WTC11 (cell line): ENCODE results near the gene CCDC152. TPM values are rescaled to one million over a fixed set of nuclear protein-coding genes. Genes with fewer than 3 reads are reported as not detected.

Source experiments
- ATAC-seq: fragments of 200-7000 bp; cut with Tn5 transposase; 2 replicates; pipeline ENCODE4 v1.10.0; 2021; ENCODE audit warnings: mild to moderate bottlenecking, moderate library complexity
- CTCF ChIA-PET: fragments of 300-600 bp; sonication (Branson Sonifier 250); formaldehyde crosslinking; loops from one replicate; lab custom pipeline; 2021; ENCODE audit warnings: antibody characterized with exemption; lab: Charles Lee
- POLR2A ChIA-PET: fragments of 350-600 bp; sonication (Branson Sonifier 250); formaldehyde crosslinking; loops from one replicate; lab custom pipeline; 2021; ENCODE audit warnings: antibody characterized with exemption; lab: Charles Lee
- DNase-seq: peaks from one replicate; pipeline ENCODE4 v3.0.0; 2021; ENCODE audit warnings: low spot score
- H3K27ac Mint-ChIP-seq: 2 replicates; pipeline ENCODE4 v1.8.0; 2021; ENCODE audit warnings: mixed read lengths
- H3K27me3 Mint-ChIP-seq: 2 replicates; pipeline ENCODE4 v1.8.0; 2021; ENCODE audit warnings: low read depth, mild to moderate bottlenecking, moderate library complexity, mixed read lengths
- H3K36me3 Mint-ChIP-seq: 2 replicates; pipeline ENCODE4 v1.8.0; 2021; ENCODE audit warnings: mixed read lengths
- H3K4me1 Mint-ChIP-seq: 2 replicates; pipeline ENCODE4 v1.8.0; 2022; ENCODE audit warnings: mixed read lengths
- H3K4me3 Mint-ChIP-seq: 2 replicates; pipeline ENCODE4 v1.8.0; 2021; ENCODE audit warnings: mild to moderate bottlenecking, moderate library complexity, mixed read lengths
- H3K9me3 Mint-ChIP-seq: 2 replicates; pipeline ENCODE4 v1.8.0; 2021; ENCODE audit warnings: mixed read lengths
- GABPB1 ChIP-seq: sonication (generic); formaldehyde crosslinking; IDR thresholded peaks from 2 replicates; pipeline ENCODE4 v1.8.1; 2023; ENCODE audit warnings: mild to moderate bottlenecking, missing genetic modification reagents
- IRF2 ChIP-seq: sonication (generic); formaldehyde crosslinking; IDR thresholded peaks from 2 replicates; pipeline ENCODE4 v1.8.0; 2022; ENCODE audit warnings: low read depth, missing genetic modification reagents, borderline replicate concordance
- JAZF1 ChIP-seq: fragments of 250-450 bp; sonication (Bioruptor Pico); IDR thresholded peaks from 2 replicates; pipeline ENCODE4 v1.9.0; 2021; ENCODE audit warnings: moderate library complexity, mild to moderate bottlenecking, inconsistent platforms
- MYBL2 ChIP-seq: sonication (generic); formaldehyde crosslinking; IDR thresholded peaks from 2 replicates; pipeline ENCODE4 v1.8.1; 2023; ENCODE audit warnings: mild to moderate bottlenecking, moderate library complexity, missing genetic modification reagents
- NFATC4 ChIP-seq: fragments of 250-450 bp; sonication (Bioruptor Pico); IDR thresholded peaks from 2 replicates; pipeline ENCODE4 v1.9.0; 2021; ENCODE audit warnings: mild to moderate bottlenecking
- NR1H2 ChIP-seq: sonication (generic); formaldehyde crosslinking; IDR thresholded peaks from 2 replicates; pipeline ENCODE4 v1.9.0; 2021; ENCODE audit warnings: mild to moderate bottlenecking, moderate library complexity, missing genetic modification reagents
- NR3C1 ChIP-seq: sonication (generic); formaldehyde crosslinking; conservative IDR thresholded peaks from 2 replicates; pipeline ENCODE4 v1.8.1; 2023; ENCODE audit warnings: low read depth, mild to moderate bottlenecking, missing genetic modification reagents
- PRRX2 ChIP-seq: fragments of 250-450 bp; sonication (Bioruptor Pico); IDR thresholded peaks from 2 replicates; pipeline ENCODE4 v1.8.0; 2021; ENCODE audit warnings: mild to moderate bottlenecking
- SP1 ChIP-seq: sonication (generic); formaldehyde crosslinking; conservative IDR thresholded peaks from 2 replicates; pipeline ENCODE4 v1.8.1; 2022; ENCODE audit warnings: missing genetic modification reagents
- ZNF121 ChIP-seq: sonication (generic); formaldehyde crosslinking; IDR thresholded peaks from 2 replicates; pipeline ENCODE4 v1.8.0; 2023; ENCODE audit warnings: missing genetic modification reagents
- ZNF317 ChIP-seq: sonication (generic); formaldehyde crosslinking; IDR thresholded peaks from 2 replicates; pipeline ENCODE4 v1.8.1; 2023; ENCODE audit warnings: low read depth, mild to moderate bottlenecking, moderate library complexity, missing genetic modification reagents, borderline replicate concordance
- total RNA-seq: library from RNA; stranded (reverse); gene quantifications from 3 replicates; pipeline ENCODE4 v1.2.3, GENCODE V29; 2021
- TF ChIP-seq, protein P1 (sequence below): fragments of 250-450 bp; sonication (Bioruptor Pico); IDR thresholded peaks from 2 replicates; pipeline ENCODE4 v1.9.0; 2021; ENCODE audit warnings: mild to moderate bottlenecking
- TF ChIP-seq, protein P2 (sequence below): sonication (generic); formaldehyde crosslinking; conservative IDR thresholded peaks from 2 replicates; pipeline ENCODE4 v1.8.1; 2023; ENCODE audit warnings: mild to moderate bottlenecking, low read depth, missing genetic modification reagents, moderate library complexity
- TF ChIP-seq, protein P3 (sequence below): fragments of 250-450 bp; sonication (Bioruptor Pico); IDR thresholded peaks from 2 replicates; pipeline ENCODE4 v2.1.2; 2022; ENCODE audit warnings: mild to moderate bottlenecking, moderate library complexity
- TF ChIP-seq, protein P4 (sequence below): fragments of 250-450 bp; sonication (Bioruptor Pico); IDR thresholded peaks from 2 replicates; pipeline ENCODE4 v1.9.0; 2021; ENCODE audit warnings: moderate library complexity, mild to moderate bottlenecking, inconsistent platforms, borderline replicate concordance
- TF ChIP-seq, protein P5 (sequence below): sonication (generic); formaldehyde crosslinking; IDR thresholded peaks from 2 replicates; pipeline ENCODE4 v1.8.1; 2023; ENCODE audit warnings: mild to moderate bottlenecking, moderate library complexity, missing genetic modification reagents
- TF ChIP-seq, protein P6 (sequence below): fragments of 250-450 bp; sonication (Bioruptor Pico); IDR thresholded peaks from 2 replicates; pipeline ENCODE4 v1.9.0; 2021; ENCODE audit warnings: mild to moderate bottlenecking
- TF ChIP-seq, protein P7 (sequence below): fragments of 250-450 bp; sonication (Bioruptor Pico); IDR thresholded peaks from 2 replicates; pipeline ENCODE4 v1.9.0; 2021; ENCODE audit warnings: mild to moderate bottlenecking, borderline replicate concordance

The CCDC152 gene
- total RNA-seq, 1 experiment from 2014 or later: 15.1 TPM

DNA sequence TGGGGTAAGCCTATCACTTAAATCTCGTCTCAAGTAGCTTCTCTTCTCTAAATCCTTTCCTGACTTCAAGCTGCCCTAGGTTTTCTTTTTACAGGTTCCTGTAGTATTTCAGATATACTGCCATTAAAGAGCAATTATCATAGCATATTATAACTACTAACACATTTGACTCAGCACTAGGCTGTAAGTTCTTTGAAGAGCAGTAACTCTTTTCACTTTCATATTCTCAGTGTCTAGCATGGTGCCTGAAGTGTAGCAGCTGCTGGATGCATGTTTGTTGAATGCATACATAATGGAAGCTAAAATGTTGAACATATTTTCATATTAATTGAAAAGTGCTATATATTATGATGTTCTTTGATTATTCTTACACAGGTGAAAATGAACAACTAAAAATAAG, 22.5 kb downstream of the CCDC152 start:
- no peaks in the 10 kb centered on the region for H3K27me3 Mint-ChIP-seq
- H3K9me3 Mint-ChIP-seq: 0 out of 2 replicates have a peak, but pooled peaks cover under 1% of the 10 kb centered on the region
- POLR2A ChIA-PET: no interaction called here
- ATAC-seq: no peak
- TF ChIP-seq, protein P1, sequence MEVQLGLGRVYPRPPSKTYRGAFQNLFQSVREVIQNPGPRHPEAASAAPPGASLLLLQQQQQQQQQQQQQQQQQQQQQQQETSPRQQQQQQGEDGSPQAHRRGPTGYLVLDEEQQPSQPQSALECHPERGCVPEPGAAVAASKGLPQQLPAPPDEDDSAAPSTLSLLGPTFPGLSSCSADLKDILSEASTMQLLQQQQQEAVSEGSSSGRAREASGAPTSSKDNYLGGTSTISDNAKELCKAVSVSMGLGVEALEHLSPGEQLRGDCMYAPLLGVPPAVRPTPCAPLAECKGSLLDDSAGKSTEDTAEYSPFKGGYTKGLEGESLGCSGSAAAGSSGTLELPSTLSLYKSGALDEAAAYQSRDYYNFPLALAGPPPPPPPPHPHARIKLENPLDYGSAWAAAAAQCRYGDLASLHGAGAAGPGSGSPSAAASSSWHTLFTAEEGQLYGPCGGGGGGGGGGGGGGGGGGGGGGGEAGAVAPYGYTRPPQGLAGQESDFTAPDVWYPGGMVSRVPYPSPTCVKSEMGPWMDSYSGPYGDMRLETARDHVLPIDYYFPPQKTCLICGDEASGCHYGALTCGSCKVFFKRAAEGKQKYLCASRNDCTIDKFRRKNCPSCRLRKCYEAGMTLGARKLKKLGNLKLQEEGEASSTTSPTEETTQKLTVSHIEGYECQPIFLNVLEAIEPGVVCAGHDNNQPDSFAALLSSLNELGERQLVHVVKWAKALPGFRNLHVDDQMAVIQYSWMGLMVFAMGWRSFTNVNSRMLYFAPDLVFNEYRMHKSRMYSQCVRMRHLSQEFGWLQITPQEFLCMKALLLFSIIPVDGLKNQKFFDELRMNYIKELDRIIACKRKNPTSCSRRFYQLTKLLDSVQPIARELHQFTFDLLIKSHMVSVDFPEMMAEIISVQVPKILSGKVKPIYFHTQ (CRISPR knock-in tag): no peak
- TF ChIP-seq ZNF317 (CRISPR knock-in tag): no peak
- TF ChIP-seq, protein P2, sequence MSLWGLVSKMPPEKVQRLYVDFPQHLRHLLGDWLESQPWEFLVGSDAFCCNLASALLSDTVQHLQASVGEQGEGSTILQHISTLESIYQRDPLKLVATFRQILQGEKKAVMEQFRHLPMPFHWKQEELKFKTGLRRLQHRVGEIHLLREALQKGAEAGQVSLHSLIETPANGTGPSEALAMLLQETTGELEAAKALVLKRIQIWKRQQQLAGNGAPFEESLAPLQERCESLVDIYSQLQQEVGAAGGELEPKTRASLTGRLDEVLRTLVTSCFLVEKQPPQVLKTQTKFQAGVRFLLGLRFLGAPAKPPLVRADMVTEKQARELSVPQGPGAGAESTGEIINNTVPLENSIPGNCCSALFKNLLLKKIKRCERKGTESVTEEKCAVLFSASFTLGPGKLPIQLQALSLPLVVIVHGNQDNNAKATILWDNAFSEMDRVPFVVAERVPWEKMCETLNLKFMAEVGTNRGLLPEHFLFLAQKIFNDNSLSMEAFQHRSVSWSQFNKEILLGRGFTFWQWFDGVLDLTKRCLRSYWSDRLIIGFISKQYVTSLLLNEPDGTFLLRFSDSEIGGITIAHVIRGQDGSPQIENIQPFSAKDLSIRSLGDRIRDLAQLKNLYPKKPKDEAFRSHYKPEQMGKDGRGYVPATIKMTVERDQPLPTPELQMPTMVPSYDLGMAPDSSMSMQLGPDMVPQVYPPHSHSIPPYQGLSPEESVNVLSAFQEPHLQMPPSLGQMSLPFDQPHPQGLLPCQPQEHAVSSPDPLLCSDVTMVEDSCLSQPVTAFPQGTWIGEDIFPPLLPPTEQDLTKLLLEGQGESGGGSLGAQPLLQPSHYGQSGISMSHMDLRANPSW (CRISPR knock-in tag): no peak
- TF ChIP-seq NR3C1 (CRISPR knock-in tag): no peak
- no peak for TF ChIP-seq ZNF121 (CRISPR knock-in tag)
- no peak for TF ChIP-seq MYBL2
- TF ChIP-seq, protein P3, sequence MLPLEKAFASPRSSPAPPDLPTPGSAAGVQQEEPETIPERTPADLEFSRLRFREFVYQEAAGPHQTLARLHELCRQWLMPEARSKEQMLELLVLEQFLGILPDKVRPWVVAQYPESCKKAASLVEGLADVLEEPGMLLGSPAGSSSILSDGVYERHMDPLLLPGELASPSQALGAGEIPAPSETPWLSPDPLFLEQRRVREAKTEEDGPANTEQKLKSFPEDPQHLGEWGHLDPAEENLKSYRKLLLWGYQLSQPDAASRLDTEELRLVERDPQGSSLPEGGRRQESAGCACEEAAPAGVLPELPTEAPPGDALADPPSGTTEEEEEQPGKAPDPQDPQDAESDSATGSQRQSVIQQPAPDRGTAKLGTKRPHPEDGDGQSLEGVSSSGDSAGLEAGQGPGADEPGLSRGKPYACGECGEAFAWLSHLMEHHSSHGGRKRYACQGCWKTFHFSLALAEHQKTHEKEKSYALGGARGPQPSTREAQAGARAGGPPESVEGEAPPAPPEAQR (CRISPR knock-in tag): no peak
- no peak for TF ChIP-seq JAZF1 (CRISPR knock-in tag)
- no peak for TF ChIP-seq PRRX2 (CRISPR knock-in tag)
- TF ChIP-seq NFATC4 (CRISPR knock-in tag): no peak
- TF ChIP-seq IRF2 (CRISPR knock-in tag): no peak
- TF ChIP-seq NR1H2 (CRISPR knock-in tag): no peak
- TF ChIP-seq, protein P4, sequence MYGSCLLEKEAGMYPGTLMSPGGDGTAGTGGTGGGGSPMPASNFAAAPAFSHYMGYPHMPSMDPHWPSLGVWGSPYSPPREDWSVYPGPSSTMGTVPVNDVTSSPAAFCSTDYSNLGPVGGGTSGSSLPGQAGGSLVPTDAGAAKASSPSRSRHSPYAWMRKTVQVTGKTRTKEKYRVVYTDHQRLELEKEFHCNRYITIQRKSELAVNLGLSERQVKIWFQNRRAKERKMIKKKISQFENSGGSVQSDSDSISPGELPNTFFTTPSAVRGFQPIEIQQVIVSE (CRISPR knock-in tag): no peak
- CTCF ChIA-PET: no interaction called here
- DNase-seq: no peak
- H3K36me3 Mint-ChIP-seq: peaks cover 7% of the 10 kb centered on the region
- H3K27ac Mint-ChIP-seq: no peak overlapping the region
- H3K4me1 Mint-ChIP-seq: peaks cover 20% of the 10 kb centered on the region
- H3K4me3 Mint-ChIP-seq: no peak overlapping the region

DNA sequence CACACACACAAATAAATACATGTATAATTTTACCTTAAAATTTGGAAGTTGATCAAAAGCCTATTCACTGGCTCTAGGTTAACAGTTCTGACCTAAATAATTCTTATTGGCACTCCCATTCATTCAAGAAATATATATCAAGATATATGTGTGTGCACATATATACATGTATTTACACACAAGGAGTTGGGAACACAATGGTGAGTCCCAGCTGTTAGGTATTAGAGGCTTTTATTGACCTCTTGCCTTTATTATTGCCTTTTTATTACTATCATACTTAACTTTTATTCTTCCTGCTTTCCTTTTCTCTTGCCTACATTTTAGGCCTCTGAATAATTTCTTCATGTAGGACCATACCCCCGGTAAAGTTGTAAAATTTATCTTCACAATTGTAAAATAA, 25.0 kb downstream of the CCDC152 start:
- peaks cover 26% of the 10 kb centered on the region for H3K36me3 Mint-ChIP-seq
- CTCF ChIA-PET: no interaction called here
- H3K9me3 Mint-ChIP-seq: peaks cover 23% of the 10 kb centered on the region
- H3K4me3 Mint-ChIP-seq: no peak overlapping the region
- POLR2A ChIA-PET: no interaction called here
- ATAC-seq: no peak
- TF ChIP-seq, protein P5, sequence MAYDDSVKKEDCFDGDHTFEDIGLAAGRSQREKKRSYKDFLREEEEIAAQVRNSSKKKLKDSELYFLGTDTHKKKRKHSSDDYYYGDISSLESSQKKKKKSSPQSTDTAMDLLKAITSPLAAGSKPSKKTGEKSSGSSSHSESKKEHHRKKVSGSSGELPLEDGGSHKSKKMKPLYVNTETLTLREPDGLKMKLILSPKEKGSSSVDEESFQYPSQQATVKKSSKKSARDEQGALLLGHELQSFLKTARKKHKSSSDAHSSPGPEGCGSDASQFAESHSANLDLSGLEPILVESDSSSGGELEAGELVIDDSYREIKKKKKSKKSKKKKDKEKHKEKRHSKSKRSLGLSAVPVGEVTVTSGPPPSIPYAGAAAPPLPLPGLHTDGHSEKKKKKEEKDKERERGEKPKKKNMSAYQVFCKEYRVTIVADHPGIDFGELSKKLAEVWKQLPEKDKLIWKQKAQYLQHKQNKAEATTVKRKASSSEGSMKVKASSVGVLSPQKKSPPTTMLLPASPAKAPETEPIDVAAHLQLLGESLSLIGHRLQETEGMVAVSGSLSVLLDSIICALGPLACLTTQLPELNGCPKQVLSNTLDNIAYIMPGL (CRISPR knock-in tag): no peak
- TF ChIP-seq GABPB1: no peak
- TF ChIP-seq, protein P6, sequence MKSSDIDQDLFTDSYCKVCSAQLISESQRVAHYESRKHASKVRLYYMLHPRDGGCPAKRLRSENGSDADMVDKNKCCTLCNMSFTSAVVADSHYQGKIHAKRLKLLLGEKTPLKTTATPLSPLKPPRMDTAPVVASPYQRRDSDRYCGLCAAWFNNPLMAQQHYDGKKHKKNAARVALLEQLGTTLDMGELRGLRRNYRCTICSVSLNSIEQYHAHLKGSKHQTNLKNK (CRISPR knock-in tag): no peak
- no peak for TF ChIP-seq SP1 (CRISPR knock-in tag)
- TF ChIP-seq, protein P7, sequence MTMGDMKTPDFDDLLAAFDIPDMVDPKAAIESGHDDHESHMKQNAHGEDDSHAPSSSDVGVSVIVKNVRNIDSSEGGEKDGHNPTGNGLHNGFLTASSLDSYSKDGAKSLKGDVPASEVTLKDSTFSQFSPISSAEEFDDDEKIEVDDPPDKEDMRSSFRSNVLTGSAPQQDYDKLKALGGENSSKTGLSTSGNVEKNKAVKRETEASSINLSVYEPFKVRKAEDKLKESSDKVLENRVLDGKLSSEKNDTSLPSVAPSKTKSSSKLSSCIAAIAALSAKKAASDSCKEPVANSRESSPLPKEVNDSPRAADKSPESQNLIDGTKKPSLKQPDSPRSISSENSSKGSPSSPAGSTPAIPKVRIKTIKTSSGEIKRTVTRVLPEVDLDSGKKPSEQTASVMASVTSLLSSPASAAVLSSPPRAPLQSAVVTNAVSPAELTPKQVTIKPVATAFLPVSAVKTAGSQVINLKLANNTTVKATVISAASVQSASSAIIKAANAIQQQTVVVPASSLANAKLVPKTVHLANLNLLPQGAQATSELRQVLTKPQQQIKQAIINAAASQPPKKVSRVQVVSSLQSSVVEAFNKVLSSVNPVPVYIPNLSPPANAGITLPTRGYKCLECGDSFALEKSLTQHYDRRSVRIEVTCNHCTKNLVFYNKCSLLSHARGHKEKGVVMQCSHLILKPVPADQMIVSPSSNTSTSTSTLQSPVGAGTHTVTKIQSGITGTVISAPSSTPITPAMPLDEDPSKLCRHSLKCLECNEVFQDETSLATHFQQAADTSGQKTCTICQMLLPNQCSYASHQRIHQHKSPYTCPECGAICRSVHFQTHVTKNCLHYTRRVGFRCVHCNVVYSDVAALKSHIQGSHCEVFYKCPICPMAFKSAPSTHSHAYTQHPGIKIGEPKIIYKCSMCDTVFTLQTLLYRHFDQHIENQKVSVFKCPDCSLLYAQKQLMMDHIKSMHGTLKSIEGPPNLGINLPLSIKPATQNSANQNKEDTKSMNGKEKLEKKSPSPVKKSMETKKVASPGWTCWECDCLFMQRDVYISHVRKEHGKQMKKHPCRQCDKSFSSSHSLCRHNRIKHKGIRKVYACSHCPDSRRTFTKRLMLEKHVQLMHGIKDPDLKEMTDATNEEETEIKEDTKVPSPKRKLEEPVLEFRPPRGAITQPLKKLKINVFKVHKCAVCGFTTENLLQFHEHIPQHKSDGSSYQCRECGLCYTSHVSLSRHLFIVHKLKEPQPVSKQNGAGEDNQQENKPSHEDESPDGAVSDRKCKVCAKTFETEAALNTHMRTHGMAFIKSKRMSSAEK (CRISPR knock-in tag): no peak
- TF ChIP-seq, all 79 proteins: peak for 0
- no peaks in the 10 kb centered on the region for H3K27me3 Mint-ChIP-seq
- peaks cover 20% of the 10 kb centered on the region for H3K4me1 Mint-ChIP-seq
- H3K27ac Mint-ChIP-seq: no peak overlapping the region
- no peak for DNase-seq
